Measurements from ENCODE around the gene DBP.

DNA sequence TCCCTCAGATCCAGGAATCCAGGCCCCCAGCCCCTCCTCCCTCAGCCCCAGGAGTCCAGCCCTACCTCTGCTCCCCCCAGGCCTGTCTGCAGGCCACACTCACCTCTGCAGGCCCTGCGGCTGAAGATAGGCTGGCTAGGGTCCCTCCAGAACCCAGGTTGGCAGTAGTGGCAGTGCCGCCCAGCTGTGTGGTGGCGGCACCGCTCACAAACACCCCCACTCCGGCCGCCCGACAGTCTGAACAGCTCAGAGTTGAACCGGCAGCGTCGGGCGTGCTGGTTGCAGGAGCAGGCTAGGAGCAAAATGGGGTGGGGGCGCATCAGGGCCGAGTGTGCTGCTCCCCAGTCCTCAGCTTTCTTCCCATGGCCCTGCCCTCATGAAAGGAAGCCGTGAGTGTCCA lies 27.3 kb upstream of the DBP start:
- TF ChIP-seq, protein P1, sequence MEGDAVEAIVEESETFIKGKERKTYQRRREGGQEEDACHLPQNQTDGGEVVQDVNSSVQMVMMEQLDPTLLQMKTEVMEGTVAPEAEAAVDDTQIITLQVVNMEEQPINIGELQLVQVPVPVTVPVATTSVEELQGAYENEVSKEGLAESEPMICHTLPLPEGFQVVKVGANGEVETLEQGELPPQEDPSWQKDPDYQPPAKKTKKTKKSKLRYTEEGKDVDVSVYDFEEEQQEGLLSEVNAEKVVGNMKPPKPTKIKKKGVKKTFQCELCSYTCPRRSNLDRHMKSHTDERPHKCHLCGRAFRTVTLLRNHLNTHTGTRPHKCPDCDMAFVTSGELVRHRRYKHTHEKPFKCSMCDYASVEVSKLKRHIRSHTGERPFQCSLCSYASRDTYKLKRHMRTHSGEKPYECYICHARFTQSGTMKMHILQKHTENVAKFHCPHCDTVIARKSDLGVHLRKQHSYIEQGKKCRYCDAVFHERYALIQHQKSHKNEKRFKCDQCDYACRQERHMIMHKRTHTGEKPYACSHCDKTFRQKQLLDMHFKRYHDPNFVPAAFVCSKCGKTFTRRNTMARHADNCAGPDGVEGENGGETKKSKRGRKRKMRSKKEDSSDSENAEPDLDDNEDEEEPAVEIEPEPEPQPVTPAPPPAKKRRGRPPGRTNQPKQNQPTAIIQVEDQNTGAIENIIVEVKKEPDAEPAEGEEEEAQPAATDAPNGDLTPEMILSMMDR (IDR thresholded peaks at IDR 0.05): no peak
- no peak for TF ChIP-seq POLR2A (IDR thresholded peaks at IDR 0.05)
